ENCODE results near the gene LRIG1.

The LRIG1 gene

GRCh38 chr3:66380200-66380932 is 120.5 kb downstream of the LRIG1 start:
- DNase-seq, result no peak

- DNase-seq, result no peak
Measured at GRCh38 chr3:66379565-66379964, 121.3 kb downstream of the LRIG1 start.

GRCh38 chr3:66378256-66378655 is 122.6 kb downstream of the LRIG1 start:
- DNase-seq, result no peak

GRCh38 chr3:66377800-66378199 is 123.0 kb downstream of the LRIG1 start:
- no peak for DNase-seq

GRCh38 chr3:66376568-66376967 is 124.3 kb downstream of the LRIG1 start:
- DNase-seq, result no peak

- DNase-seq, result no peak
Measured at GRCh38 chr3:66372681-66373350, 128.0 kb downstream of the LRIG1 start.

- DNase-seq, result no peak
Measured at GRCh38 chr3:66371432-66371831, 129.4 kb downstream of the LRIG1 start.

- DNase-seq, result no peak
Measured at GRCh38 chr3:66370179-66370578, 130.6 kb downstream of the LRIG1 start.

GRCh38 chr3:66367979-66368378 is 132.8 kb downstream of the LRIG1 start:
- no peak for DNase-seq

GRCh38 chr3:66366747-66367146 is 134.1 kb downstream of the LRIG1 start:
- DNase-seq, result no peak

- no peak for DNase-seq
Measured at GRCh38 chr3:66365080-66365479, 135.7 kb downstream of the LRIG1 start.

GRCh38 chr3:66363148-66363547 is 137.7 kb downstream of the LRIG1 start:
- no peak for DNase-seq

GRCh38 chr3:66362541-66362941 is 138.3 kb downstream of the LRIG1 start:
- DNase-seq, result no peak

GRCh38 chr3:66361356-66361755 is 139.5 kb downstream of the LRIG1 start:
- no peak for DNase-seq

- DNase-seq, result no peak
Measured at GRCh38 chr3:66355997-66356396, 144.8 kb downstream of the LRIG1 start.

GRCh38 chr3:66355394-66355793 is 145.4 kb downstream of the LRIG1 start:
- DNase-seq, result no peak

GRCh38 chr3:66354001-66354400 is 146.8 kb downstream of the LRIG1 start:
- DNase-seq, result no peak

- no peak for DNase-seq
Measured at GRCh38 chr3:66353530-66353929, 147.3 kb downstream of the LRIG1 start.

GRCh38 chr3:66353039-66353438 is 147.8 kb downstream of the LRIG1 start:
- DNase-seq, result no peak

- no peak for DNase-seq
Measured at GRCh38 chr3:66350601-66351000, 150.2 kb downstream of the LRIG1 start.

GRCh38 chr3:66348704-66349103 is 152.1 kb downstream of the LRIG1 start:
- no peak for DNase-seq

- DNase-seq, result no peak
Measured at GRCh38 chr3:66344848-66345578, 155.8 kb downstream of the LRIG1 start.

GRCh38 chr3:66344391-66344811 is 156.4 kb downstream of the LRIG1 start:
- no peak for DNase-seq
